ENCODE data around the gene FSCN2. TPM values are rescaled to one million over a fixed set of nuclear protein-coding genes. Genes with fewer than 3 reads are reported as not detected.

The FSCN2 gene
- total RNA-seq, 1 experiment from 2014 or later: 1.6 TPM

- Mint-ChIP-seq H3K4me1 (peaks cover 0 to 6% of the 10 kb centered on the region in 2 experiments; a peak in 3 of 4 replicates), H3K9me3 (peaks cover 0 to 3% of the 10 kb centered on the region in 2 experiments; a peak in 2 of 5 replicates), H3K27ac (no peak overlapping the region), H3K4me3 (peak overlapping the region in 1 of 2 experiments; percentile 13; a peak in 2 of 5 replicates), H3K36me3 (ENCODE audit: insufficient read depth in 1 of 3, low read depth in 3 of 3) (no peaks in the 10 kb centered on the region), H3K27me3 (ENCODE audit: low read depth) (peaks cover 65% of the 10 kb centered on the region)
- H3K4me2 ChIP-seq (ENCODE audit: insufficient read depth, insufficient read length, low read length): no peak overlapping the region
- no peak overlapping the region for H3K23ac ChIP-seq (ENCODE audit: insufficient read length, low read depth, low read length)
- no peak overlapping the region for H3K56ac ChIP-seq (ENCODE audit: insufficient read length, low read depth, low read length)
- no peak overlapping the region for H3K4ac ChIP-seq (ENCODE audit: low read depth, low read length)
- H3K4me1 ChIP-seq (ENCODE audit: insufficient read depth, low read length): no peaks in the 10 kb centered on the region; the same call in 1 of the 2 replicates
- no peaks in the 10 kb centered on the region for H3K79me2 ChIP-seq (ENCODE audit: insufficient read depth, low read length)
- peaks cover 7% of the 10 kb centered on the region for H3K23me2 ChIP-seq (ENCODE audit: insufficient read length, low read depth, low read length, poor library complexity, severe bottlenecking)
- H3K79me1 ChIP-seq (ENCODE audit: insufficient read depth, low read depth, low read length, poor library complexity, severe bottlenecking): no peaks in the 10 kb centered on the region
- no peak overlapping the region for H3K14ac ChIP-seq (ENCODE audit: insufficient read depth, low read length)
- H2BK120ac ChIP-seq (ENCODE audit: low read depth, low read length, poor library complexity, severe bottlenecking): no peak overlapping the region
- no peak overlapping the region for H4K8ac ChIP-seq (replicated peaks; ENCODE audit: insufficient read length, low read depth, low read length)
- TF ChIP-seq CTCF (conservative IDR thresholded peaks at IDR 0.05): no peak
- H2BK20ac ChIP-seq (ENCODE audit: low read depth, low read length, poor library complexity, severe bottlenecking): no peak overlapping the region
- H3K9ac ChIP-seq (ENCODE audit: extremely low read depth, insufficient read length, low read length): no peak overlapping the region
- no peak overlapping the region for H3K27ac ChIP-seq (ENCODE audit: insufficient read length, low read depth, low read length)
- H4K91ac ChIP-seq (ENCODE audit: insufficient read length, low read depth, low read length): no peak overlapping the region
- H2BK15ac ChIP-seq (ENCODE audit: low read depth, low read length): no peak overlapping the region
- no peak overlapping the region for H3T11ph ChIP-seq (ENCODE audit: low read length)
- DNase-seq: no peak
- H4K20me1 ChIP-seq (ENCODE audit: control insufficient read depth, insufficient read depth, insufficient read length): no peaks in the 10 kb centered on the region
- H4K5ac ChIP-seq (ENCODE audit: insufficient read length, low read depth, low read length): no peak overlapping the region
- no peak overlapping the region for H3K18ac ChIP-seq (ENCODE audit: insufficient read length, low read depth, low read length)
- H2BK12ac ChIP-seq (ENCODE audit: insufficient read length, low read depth, low read length): no peak overlapping the region
- H3K9me3 ChIP-seq (ENCODE audit: control insufficient read depth, low read depth, low read length): no peaks in the 10 kb centered on the region
- H2BK5ac ChIP-seq (ENCODE audit: insufficient read length, low read length): no peak overlapping the region
- WGBS (ENCODE audit: extremely low coverage, insufficient read length, low lambda C conversion rate): no CpG with 5 or more reads among the region's 20 CpGs
- peaks cover 12% of the 10 kb centered on the region; the same call in 1 of the 2 replicates for H3K27me3 ChIP-seq (ENCODE audit: insufficient read depth, low read length)
- H2AFZ ChIP-seq (ENCODE audit: low read length): no peak overlapping the region
- H2AK5ac ChIP-seq (ENCODE audit: insufficient read length, low read length): no peak overlapping the region
Measured at GRCh38 chr17:81479175-81480071, 48.8 kb upstream of the FSCN2 start.
